ENCODE results near the gene LMF1.

The LMF1 gene

GRCh38 chr16:1002399-1003166, 31.8 kb upstream of the LMF1 start:
- DNase-seq (ENCODE audit: low read depth in 3 of 3): peak; percentile 47 to 74 (median 72)

GRCh38 chr16:1001096-1001495, 30.3 kb upstream of the LMF1 start:
- no peak for DNase-seq (ENCODE audit: low read depth in 3 of 3)

- DNase-seq (ENCODE audit: low read depth in 3 of 3): no peak
Observed at GRCh38 chr16:1000608-1001007, 29.8 kb upstream of the LMF1 start.

GRCh38 chr16:999677-1000076, 28.9 kb upstream of the LMF1 start:
- no peak for DNase-seq (ENCODE audit: low read depth in 3 of 3)

GRCh38 chr16:998615-999014, 27.8 kb upstream of the LMF1 start:
- DNase-seq (ENCODE audit: low read depth in 3 of 3): no peak

- DNase-seq (ENCODE audit: low read depth in 3 of 3): no peak
Observed at GRCh38 chr16:998211-998610, 27.4 kb upstream of the LMF1 start.

GRCh38 chr16:997440-998051, 26.8 kb upstream of the LMF1 start:
- peak in 2 of 3 experiments; percentile 68 to 74 for DNase-seq (ENCODE audit: low read depth in 3 of 3)

- peak in 1 of 3 experiments; percentile 45 for DNase-seq (ENCODE audit: low read depth in 3 of 3)
Observed at GRCh38 chr16:996681-997080, 25.9 kb upstream of the LMF1 start.

GRCh38 chr16:995783-996182, 25.0 kb upstream of the LMF1 start:
- no peak for DNase-seq (ENCODE audit: low read depth in 3 of 3)

GRCh38 chr16:995087-995486, 24.3 kb upstream of the LMF1 start:
- DNase-seq (ENCODE audit: low read depth in 3 of 3): no peak

GRCh38 chr16:993731-994130, 22.9 kb upstream of the LMF1 start:
- no peak for DNase-seq (ENCODE audit: low read depth in 3 of 3)

GRCh38 chr16:991773-992172, 21.0 kb upstream of the LMF1 start:
- no peak for DNase-seq (ENCODE audit: low read depth in 3 of 3)

- no peak for DNase-seq (ENCODE audit: low read depth in 3 of 3)
Observed at GRCh38 chr16:991345-991744, 20.6 kb upstream of the LMF1 start.

GRCh38 chr16:990516-991291, 19.9 kb upstream of the LMF1 start:
- DNase-seq (ENCODE audit: low read depth in 3 of 3): no peak

GRCh38 chr16:989354-989814, 18.6 kb upstream of the LMF1 start:
- no peak for DNase-seq (ENCODE audit: low read depth in 3 of 3)

GRCh38 chr16:988471-989353, 17.9 kb upstream of the LMF1 start:
- no peak for DNase-seq (ENCODE audit: low read depth in 3 of 3)

- no peak for DNase-seq (ENCODE audit: low read depth in 3 of 3)
Observed at GRCh38 chr16:987906-988305, 17.1 kb upstream of the LMF1 start.

- DNase-seq (ENCODE audit: low read depth in 3 of 3): no peak
Observed at GRCh38 chr16:986925-987582, 16.3 kb upstream of the LMF1 start.

- DNase-seq (ENCODE audit: low read depth in 3 of 3): no peak
Observed at GRCh38 chr16:986411-986810, 15.6 kb upstream of the LMF1 start.

- no peak for DNase-seq (ENCODE audit: low read depth in 3 of 3)
Observed at GRCh38 chr16:985646-986400, 15.0 kb upstream of the LMF1 start.
